ENCODE measurements around the gene CCDC201.

CCDC201 gene

DNA sequence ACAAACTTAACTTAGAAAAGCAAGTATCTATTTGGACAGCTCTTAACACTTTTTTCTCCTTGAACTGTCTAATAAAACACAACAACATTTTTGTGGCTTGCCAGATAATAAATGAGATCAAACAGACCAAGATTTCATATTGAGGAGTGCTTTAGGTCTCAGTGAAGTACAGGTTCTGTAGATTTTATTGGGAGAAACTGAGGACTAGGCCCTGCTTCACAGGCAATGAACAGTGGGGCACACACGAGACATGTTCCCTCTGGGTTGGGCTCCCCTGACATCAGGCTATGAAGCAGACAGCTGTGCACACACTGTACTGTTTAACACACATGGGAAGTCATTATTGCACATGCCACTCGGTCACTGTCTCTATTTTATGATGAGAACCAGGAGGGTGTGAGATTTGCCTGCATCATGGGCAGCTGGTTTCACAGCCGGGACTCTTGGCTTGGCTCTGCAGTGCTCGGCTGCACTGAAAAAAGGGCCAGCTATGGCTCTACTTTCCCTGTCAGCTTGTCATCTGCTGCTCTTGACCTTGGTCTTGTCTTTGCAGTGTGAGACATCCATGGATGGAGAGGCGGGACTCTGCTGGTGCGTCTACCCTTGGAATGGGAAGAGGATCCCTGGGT lies 19.6 kb upstream of the CCDC201 start:
- no peak for DNase-seq

DNA sequence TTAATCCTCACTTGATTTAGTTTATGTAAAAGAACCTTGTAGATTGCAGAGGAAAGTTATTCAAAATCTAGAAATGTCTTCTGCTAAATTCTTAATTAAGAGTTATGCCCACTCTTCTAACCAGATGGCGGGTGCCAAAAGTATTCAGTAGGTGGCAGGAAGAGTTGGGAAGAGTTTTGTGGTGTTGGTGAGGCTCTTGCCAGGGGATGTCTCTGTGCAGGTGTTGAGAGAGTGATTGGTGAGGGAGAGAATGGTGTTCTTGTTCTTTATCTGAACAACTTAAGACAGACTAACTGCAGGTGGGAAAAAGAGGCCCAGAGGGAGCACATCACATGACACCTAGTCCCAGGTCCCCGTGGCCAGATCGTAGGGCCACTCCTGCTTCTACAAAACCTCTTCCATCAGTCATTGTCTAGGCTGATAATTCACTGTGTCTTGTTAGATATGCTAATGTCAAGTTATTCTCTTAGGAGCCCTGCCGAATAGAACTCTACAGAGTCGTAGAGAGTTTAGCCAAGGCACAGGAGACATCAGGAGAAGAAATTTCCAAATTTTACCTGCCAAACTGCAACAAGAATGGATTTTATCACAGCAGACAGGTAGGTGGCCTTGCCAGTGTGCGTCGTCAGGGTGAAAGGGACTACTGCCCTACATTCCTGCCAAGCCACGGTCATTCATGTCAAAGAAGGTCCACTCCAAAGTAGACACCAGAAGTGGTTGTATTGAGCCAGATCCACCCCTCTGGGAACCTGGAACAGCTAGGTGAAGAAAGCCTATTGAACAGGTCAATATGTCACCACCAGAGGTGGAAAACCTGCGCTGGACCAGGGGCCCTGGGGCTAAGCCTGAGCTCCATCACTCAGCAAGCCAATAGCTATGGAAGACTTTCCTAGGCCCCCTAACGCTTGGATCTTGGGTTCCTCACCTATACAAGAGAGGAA lies 18.9 kb upstream of the CCDC201 start:
- DNase-seq: no peak

DNA sequence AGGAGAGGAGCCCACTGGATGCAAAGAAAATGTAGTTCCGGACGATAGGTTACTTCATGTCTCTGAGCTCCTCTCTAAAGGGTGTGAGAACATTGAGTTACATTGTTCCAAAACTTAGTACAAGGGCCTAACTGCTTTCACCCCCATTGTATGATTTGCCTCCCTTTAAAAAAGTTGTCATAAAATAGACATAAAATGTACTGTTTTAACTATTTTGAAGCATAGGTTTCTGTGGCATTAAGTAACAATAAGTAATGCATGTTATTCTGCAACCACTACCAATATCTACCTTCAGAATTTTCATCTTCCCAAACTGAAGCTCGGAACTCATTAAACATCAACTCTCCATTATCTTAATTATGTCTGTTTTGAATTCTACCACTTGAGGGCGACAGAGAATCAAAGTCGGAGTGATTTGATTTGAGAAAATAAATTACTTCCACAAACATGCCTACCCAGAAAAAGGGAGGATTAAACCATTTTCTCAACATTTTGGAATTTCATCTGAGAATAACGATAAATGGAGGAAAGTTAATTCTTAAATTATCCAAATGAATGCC lies 18.1 kb upstream of the CCDC201 start:
- peak; percentile 28 for DNase-seq

DNA sequence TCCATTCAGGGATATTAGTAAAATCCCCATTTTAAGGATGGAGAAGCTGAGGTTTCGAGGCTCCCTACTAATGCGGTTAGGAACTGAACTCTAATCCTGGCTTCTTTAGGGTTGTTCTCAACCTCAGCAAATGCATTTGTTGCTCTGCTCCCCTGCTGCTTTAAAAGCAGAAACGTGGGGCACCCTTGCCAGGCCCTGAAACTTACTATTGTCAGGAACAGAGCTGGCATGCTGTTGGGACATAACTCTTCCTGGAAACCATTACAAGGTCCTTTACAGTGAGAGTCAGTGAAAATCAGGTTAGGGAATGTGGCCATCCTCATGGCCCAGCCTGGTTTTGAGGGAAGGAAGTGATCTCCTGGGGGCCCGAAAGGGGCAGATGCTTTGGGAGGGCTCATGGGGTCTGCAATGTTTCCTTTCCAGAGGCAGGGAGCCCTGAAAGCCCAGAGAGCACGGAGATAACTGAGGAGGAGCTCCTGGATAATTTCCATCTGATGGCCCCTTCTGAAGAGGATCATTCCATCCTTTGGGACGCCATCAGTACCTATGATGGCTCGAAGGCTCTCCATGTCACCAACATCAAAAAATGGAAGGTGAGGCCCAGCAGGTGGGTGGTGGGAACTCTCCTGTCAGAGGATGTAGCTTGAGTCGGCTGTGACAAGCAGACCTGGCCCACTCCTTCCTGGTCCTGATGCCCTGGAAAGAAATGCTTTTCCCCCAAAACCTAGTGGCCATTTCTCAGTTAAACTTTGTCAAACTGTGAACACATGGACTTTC lies 17.4 kb upstream of the CCDC201 start:
- no peak for DNase-seq

DNA sequence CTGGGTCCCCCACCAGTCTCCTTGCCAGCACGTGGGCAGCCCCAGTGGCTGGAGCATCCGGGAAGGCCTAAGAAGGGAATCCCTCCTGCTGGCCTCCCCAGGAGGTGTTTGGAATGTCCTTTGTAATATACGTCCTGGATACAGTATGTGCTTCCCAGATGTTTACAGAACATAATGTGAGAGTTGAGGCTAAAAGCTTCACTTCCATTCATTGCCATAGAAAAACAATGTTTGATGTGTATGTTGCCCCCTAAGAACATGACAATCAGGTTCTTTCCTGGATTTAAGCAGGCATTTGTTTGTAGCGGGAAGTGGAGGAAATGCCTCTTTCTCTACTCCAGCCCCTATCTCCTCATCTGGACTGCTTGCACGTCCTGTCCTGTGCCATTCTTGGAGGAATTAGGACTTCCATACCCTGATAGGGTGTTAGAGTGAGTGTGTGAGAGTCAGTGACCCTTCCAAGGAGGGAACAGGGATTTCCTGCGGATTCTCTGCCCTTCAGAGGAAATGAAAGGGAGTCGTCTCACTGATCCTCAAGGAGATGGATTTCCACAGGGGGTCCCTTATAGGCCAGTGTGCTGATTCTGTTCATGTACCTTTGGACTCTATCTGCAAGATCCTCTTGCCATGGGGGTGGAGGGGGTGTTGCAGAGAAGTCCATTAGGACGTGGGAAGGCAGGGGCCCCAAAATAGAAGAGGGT lies 16.6 kb upstream of the CCDC201 start:
- DNase-seq: no peak

DNA sequence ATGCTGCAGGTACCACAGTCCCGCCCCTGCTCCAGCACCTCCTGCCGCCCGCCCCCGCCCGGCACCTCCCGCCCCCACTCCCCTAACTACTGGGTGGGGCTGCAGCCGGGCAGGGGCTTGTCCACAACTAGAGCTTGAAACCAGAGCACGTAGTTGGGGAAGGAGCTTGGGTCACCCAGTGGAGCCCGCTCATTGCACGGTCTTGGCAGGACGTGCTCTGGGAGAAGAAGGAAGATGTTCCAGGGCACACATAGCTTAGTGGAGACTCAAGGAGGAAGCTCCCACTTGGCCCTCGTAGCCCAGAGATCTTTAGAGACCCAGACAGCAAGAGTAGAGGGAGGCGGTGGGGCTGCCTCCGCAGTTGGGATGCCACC lies 16.1 kb upstream of the CCDC201 start:
- no peak for DNase-seq

DNA sequence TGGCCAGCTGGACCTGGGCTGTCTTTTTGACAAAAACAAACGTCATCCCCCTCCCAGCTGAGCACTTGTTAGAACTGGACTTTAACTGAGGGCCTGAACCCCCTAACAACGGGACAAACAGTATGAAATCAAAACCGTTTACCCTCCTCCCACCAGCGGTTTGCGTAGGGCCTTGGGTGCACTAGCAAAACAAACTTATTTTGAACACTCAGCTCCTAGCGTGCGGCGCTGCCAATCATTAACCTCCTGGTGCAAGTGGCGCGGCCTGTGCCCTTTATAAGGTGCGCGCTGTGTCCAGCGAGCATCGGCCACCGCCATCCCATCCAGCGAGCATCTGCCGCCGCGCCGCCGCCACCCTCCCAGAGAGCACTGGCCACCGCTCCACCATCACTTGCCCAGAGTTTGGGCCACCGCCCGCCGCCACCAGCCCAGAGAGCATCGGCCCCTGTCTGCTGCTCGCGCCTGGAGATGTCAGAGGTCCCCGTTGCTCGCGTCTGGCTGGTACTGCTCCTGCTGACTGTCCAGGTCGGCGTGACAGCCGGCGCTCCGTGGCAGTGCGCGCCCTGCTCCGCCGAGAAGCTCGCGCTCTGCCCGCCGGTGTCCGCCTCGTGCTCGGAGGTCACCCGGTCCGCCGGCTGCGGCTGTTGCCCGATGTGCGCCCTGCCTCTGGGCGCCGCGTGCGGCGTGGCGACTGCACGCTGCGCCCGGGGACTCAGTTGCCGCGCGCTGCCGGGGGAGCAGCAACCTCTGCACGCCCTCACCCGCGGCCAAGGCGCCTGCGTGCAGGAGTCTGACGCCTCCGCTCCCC lies 15.5 kb upstream of the CCDC201 start, which contains the start of gene IGFBP1:
Gene IGFBP1, plus strand, starts transcription at position 304 of the 808 bp plus-strand sequence. Its CDS starts 165 bp downstream, at position 469.
- DNase-seq: no peak

DNA sequence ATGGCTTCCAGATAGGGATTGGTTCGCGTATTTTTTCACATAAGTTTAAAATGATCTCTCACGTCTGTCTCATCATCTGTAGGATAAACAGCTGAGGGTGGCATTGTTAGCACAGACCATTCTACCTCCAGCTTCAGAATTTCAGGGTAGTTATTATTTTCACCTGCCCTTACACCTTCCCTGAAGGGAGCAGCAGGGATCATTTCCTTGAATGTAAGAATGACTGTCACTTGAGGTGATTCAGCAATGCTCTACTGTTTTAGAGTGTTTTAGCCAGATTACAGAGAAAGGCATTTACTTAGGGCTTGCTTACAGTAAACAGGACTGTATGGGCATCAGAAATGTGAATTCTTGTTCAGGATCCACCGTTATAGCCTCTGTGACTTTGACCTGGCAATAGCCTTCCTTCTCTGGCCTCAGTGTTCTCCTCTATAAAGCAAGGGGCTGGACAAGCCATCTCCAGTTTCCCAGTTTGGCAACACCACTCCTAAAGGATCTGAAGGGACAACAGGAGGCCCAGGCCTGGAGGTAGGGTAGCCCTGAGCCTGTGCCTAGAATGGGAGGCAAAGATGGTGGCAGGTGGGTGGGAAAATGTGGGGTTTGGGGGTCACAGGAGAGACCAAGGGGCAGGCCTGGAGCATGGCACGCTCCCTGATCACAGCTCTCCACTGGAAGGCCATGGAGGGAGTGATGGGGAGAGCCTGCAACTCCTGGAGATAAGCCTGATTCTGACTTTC lies 14.2 kb upstream of the CCDC201 start:
- no peak for DNase-seq

DNA sequence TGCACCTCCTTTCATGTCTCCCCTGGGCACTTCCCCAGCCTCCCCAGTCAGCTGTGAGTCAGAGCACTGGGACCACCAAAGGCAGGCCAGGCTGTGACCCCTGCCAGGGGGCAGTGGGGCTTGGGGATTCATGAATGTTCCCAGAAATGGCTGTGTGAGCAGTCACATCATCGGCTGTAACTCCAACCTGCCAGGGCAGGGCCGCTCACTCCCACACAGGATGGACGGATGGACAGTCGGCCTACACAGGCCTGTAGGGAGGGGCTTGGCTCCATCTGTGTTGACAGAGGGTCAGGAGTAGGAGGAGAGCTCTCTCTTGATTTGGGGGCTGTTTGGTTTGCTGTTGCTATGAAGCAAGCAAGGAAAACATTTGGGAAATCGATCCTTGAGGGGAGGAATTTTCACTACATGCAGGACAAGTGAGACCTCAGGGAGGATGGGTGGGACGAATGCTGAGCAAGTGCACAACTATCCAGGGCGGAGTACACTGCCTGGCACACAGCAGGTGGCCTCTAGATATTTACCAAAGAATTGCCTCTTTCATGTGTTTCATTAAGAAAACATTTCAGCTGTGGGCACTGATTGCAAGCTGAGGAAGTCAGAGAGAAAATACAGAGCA lies 12.5 kb upstream of the CCDC201 start:
- DNase-seq: no peak

DNA sequence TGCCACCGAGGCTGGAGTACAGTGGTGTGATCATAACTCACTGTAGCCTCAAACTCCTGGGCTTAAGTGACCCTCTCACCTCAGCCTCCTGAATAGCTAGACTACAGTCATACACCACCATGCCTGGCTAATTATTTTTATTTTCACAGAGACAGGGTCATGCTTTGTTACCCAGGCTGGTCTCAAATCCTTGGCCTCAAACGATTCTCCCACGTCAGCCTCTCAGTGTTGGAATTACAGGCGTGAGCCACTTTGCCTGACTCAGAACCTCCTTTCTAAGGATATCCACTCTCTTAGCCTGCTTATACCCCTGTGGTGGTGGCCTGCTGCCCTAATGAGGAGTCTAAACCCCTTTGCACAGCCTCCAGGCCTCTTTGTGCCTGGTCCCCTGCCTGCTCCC lies 11.3 kb upstream of the CCDC201 start:
- DNase-seq: no peak

DNA sequence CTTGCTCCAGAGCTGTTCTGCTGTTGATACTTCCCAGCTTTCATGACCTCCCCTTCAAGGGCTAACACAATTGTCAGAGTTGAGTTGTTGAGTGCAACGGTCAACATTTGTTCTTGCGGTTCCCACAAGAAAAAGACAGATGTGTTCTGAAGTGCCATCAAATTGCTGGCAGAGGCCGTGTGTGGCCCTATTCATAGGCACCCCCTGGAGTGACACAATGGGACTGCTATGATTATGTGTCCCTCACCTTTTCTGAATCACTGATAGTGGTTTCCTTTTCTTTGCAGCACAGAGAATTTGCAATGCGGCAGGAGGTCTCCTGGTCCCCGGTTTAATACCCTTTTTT lies 9.6 kb upstream of the CCDC201 start:
- DNase-seq: peak; percentile 71

DNA sequence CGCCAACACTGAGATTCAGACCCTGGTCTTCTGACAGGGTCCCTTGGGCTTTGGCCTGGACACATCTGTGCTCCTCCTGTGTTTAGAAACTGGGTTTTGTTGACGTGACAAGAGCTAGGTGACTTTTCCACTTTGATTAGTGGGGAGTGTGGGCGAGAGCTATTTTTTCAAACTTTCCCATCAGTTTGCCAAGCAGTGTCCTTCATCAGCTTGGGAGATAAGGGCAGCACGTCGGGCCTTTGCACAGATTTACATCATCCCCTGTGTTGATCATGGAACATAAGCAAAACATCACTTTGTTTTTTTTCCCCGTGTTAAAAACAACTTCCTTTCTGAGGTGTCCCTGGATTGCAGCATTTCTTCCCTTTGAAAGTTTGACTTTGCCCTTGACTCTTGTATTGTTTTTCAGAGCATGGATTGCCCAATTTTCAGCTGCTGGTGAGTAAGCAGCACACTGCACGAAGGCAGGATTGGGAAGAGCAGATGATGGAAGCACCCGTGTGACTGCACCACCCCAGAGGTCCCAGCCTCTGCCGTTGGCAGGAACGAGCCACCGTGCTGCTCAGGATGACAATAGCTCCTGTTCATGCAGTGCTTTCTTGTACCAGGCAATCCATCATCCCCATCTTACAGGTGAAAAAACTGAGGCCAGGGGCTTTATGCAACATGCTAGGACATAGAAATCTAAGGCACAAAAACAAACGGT lies 9.0 kb upstream of the CCDC201 start:
- DNase-seq: no peak

DNA sequence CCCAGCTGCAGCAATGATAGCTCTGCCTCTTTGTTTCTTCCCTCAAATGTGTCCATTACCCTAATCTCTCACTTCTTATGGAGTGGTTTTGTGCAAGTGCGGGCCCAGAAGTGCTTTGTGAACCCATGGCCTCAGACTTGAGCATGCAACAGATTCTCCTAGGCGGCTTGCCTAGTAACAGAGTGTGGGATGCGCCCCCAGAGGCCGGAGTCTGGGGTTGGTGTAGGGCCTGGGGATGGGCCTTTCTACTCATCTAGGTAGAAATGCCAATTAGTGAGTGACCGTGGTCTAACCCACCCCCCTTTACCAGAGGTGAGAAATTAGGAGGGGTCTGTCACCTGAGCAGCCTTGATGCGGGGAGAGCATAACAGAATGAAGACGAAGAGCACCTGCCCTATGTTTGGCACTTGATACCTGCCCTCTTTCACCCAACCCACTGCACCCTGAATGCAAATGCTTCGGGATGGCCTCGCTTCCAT lies 8.4 kb upstream of the CCDC201 start:
- DNase-seq: no peak

DNA sequence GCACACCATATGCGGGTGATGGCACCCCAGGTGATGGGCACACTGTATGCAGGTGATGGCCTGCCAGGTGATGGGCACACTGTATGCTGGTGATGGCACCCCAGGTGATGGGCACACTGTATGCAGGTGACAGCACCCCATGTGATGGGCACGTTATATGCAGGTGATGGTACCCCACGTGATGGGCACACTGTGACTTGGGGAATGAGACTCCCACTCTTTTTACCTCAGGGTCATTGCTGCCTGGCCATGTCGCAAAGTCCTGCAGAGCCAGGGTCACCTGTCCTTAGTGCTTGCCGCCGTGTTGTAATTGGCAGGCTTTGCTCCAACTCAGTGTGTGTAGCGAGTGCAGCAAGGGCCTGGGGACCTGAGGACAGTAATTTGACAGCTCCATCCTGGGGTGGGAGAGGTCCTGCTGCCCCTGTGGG lies 7.6 kb upstream of the CCDC201 start:
- DNase-seq: no peak

DNA sequence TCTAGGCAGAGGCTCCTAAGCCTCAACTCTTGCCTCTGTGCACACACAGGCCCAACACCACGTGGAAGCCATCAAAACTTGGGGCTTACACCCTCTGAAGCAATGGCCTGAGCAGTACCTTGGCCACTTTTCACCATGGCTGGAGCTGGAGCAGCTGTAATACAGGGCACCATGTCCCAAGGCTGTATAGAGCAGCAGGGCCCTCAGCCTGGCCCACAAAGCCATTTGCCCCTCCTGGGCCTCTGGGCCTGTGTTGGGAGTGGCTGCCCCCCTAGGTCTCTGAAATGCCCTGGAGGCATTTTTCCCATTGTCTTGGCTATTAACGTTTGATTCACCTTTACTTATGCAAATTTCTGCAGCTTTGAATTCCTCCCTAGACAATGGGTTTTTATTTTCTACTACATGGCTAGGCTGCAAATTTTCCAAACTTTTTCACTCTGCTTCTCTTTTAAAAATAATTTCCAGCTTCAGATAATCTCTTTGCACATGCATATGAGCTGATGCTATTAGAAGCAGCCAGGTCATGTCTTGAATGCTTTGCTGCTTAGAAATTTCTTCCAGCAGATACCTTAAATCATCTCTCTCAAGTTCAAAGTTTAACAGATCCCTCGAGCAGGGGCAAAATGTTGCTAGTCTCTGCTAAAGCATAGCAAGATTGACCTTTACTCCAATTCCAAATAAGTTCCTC lies 5.7 kb upstream of the CCDC201 start:
- no peak for DNase-seq

DNA sequence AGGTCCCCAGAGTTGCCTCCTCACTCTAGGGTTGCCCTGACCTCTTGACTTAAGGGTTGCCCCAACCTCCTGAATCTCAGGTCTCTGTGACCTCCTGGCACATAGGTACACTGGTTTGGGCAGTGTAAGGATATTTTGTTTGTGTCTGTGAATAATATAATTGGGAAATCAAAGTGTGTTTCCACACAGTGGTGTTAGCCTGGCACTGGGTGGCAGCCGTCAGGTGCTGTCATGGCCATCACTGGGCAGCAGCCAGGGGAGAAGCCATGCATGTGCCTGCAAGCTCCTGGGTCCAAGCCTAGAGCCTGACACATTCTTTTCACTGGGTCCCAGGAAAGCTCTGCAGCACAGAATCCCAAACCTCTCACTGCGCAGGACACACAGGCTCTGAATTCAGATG lies 3.6 kb upstream of the CCDC201 start:
- no peak for DNase-seq

DNA sequence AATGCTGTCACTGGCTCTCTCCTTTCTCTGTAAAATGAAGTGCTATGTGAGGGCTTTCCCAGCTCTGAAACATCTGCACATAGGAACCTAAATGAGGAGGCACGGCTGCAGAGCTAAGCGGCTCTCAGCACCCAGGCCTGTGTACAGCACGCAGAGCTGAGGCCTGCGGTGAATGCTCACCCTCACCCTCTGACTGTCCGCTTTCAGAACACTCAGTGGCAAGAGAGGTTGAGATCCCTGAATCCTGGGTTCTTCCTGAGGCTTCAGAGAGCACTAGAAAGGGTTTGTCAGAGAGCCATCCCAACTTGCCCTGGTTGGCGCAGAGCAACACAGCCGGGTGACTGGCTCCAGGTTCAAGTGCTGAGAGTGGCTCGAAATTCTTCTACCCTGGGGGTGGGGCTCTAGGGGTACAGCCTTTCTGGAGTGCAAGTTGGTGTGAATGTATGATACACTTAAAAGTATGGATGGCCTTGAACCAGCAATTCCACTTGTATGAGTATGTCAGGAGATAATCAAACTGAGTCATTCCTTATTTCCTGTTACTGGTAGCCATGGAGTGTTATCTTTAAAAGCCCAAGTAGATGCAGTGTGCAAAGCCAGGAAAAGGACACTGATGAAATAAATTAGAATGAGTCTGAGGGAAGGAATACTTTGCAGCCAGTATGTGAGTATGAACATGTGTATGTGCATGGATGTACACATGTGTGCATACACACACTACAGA lies 1.7 kb upstream of the CCDC201 start:
- DNase-seq: no peak

DNA sequence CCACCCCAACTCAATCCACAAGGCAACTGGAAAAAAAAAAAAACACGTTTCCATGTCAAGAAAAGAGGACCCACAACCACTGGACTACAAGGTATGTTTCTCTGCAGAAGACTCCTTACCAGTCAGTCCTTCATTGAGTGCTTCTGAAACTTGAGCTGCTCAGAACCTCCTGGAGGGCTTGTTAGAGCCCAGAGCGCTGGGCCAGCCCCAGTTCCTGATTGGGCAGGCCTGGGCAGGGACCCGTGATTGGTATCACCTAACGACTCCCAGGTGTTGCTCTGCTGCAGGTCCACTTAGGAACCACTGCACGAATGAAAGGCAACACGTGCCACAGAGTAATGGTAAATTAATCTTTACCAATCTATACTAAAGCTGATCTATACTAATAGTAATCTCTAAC lies 473 bp upstream of the CCDC201 start:
- DNase-seq: no peak
